Measurements from ENCODE around the gene LRCH3.

DNA sequence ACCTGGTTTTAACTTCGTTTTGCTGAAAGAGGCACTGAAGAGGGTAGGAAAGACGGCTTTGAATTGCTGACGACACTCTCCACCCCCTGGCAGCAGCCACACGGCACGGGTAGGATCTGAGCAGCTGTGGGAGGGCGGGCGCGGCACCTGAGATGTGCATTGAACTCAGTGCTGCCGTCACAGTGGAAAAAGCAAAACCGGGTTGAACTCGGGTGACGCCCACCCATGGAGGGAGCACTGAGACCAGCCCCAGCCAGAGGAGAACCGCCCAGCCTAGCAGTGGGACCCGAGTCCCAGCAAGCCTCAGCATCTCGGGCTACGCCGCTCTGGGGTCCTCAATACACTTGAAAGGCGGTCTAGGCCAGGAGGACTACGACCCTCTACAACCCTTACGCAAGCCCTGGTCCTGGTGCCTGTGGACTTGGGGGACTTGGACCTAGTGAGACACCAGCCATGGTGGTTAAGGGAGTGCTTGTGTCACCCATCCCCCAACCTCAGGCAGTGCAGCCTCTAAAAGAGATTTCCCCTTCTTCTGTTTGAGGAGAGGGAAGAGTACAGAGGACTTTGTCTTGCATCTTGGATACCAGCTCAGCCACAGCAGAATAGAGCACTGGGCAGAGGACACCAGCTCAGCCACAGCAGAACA, 108.9 kb downstream of the LRCH3 start:
- TF ChIP-seq, protein P1, sequence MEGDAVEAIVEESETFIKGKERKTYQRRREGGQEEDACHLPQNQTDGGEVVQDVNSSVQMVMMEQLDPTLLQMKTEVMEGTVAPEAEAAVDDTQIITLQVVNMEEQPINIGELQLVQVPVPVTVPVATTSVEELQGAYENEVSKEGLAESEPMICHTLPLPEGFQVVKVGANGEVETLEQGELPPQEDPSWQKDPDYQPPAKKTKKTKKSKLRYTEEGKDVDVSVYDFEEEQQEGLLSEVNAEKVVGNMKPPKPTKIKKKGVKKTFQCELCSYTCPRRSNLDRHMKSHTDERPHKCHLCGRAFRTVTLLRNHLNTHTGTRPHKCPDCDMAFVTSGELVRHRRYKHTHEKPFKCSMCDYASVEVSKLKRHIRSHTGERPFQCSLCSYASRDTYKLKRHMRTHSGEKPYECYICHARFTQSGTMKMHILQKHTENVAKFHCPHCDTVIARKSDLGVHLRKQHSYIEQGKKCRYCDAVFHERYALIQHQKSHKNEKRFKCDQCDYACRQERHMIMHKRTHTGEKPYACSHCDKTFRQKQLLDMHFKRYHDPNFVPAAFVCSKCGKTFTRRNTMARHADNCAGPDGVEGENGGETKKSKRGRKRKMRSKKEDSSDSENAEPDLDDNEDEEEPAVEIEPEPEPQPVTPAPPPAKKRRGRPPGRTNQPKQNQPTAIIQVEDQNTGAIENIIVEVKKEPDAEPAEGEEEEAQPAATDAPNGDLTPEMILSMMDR (IDR thresholded peaks at IDR 0.05), result no peak
- TF ChIP-seq POLR2A (IDR thresholded peaks at IDR 0.05), result no peak

Measured in heart left ventricle (tissue), 13 donors.